A549 (cell line): ENCODE measurements around the gene C3orf20. TPM values are rescaled to one million over a fixed set of nuclear protein-coding genes. Genes with fewer than 3 reads are reported as not detected.

Experiments
- ATAC-seq, 2 experiments: fragments of 200-7000 bp in 1 of 2; fragments of >200 bp in 1 of 2; cut with Nextera tagmentation in 1 of 2; cut with Tn5 transposase in 1 of 2; 3 replicates each; pipeline versions ENCODE4 v1.8.0 to v1.9.1; 2018 to 2020; ENCODE audit warnings: mild to moderate bottlenecking in 1 of 2, moderate library complexity in 1 of 2
- CTCF ChIA-PET: fragments of 300-600 bp; sonication (Branson Sonifier 250); formaldehyde crosslinking; extraction: SDS; loops from one replicate; lab custom pipeline; 2021; ENCODE audit warnings: antibody characterized with exemption, inconsistent platforms; lab: Yijun Ruan, JAX
- POLR2A ChIA-PET: fragments of 350-600 bp; formaldehyde crosslinking; extraction: SDS; loops from one replicate; lab custom pipeline; 2021; ENCODE audit warnings: antibody characterized with exemption, inconsistent platforms; lab: Yijun Ruan, JAX
- DNase-seq, 2 experiments: peaks; one replicate each; pipeline versions ENCODE4 v3.0.0 to v3.0.0-alpha.2; 2011 to 2016; ENCODE audit warnings: low read depth in 1 of 2, low spot score in 1 of 2
- FAIRE-seq: peaks from 2 replicates; lab custom pipeline; 2011; peaks lifted over from hg19 to GRCh38; lab: Jason Lieb, UNC
- H3K27ac ChIP-seq, 2 experiments: fragments of >200 bp; sonication (Bioruptor Twin); formaldehyde crosslinking; 3 replicates each; pipeline ENCODE4 v1.5.1; 2016 to 2017
- H3K4me1 ChIP-seq: fragments of >200 bp; sonication (Bioruptor Twin); formaldehyde crosslinking; 3 replicates; pipeline ENCODE4 v1.6.1; 2016
- H3K4me2 ChIP-seq: fragments of >200 bp; sonication (Bioruptor Twin); formaldehyde crosslinking; 3 replicates; pipeline ENCODE4 v1.6.1; 2016
- H3K4me3 ChIP-seq: fragments of >200 bp; sonication (Bioruptor Twin); formaldehyde crosslinking; 3 replicates; pipeline ENCODE4 v1.5.1; 2016
- H3K9me3 ChIP-seq: fragments of >200 bp; sonication (Bioruptor Twin); formaldehyde crosslinking; 3 replicates; pipeline ENCODE4 v1.6.1; 2016
- BCL3 ChIP-seq: fragments of >200 bp; sonication (Bioruptor Twin); formaldehyde crosslinking; IDR thresholded peaks from 3 replicates; pipeline ENCODE4 v1.6.1; 2016
- BHLHE40 ChIP-seq: IDR thresholded peaks from 2 replicates; pipeline ENCODE4 v1.6.1; 2012; ENCODE audit warnings: low read depth, low read length, inconsistent platforms
- CBX8 ChIP-seq: fragments of 200-600 bp; sonication (generic); IDR thresholded peaks from 2 replicates; pipeline ENCODE4 v1.6.1; 2016
- EHF ChIP-seq: fragments of 250-450 bp; sonication (Bioruptor Pico); IDR thresholded peaks from 2 replicates; pipeline ENCODE4 v1.5.0; 2020; ENCODE audit warnings: mild to moderate bottlenecking
- ELK1 ChIP-seq: fragments of 150-350 bp; IDR thresholded peaks from 2 replicates; pipeline ENCODE4 v1.6.1; 2014; ENCODE audit warnings: low read depth, mild to moderate bottlenecking, low read length
- EP300 ChIP-seq, 2 experiments: fragments of >200 bp; sonication (Bioruptor Twin); formaldehyde crosslinking; IDR thresholded peaks; 2 replicates in 1 of 2; 3 replicates in 1 of 2; pipeline ENCODE4 v1.6.1; 2016 to 2017
- FOXS1 ChIP-seq: fragments of 250-450 bp; sonication (Bioruptor Pico); IDR thresholded peaks from 2 replicates; pipeline ENCODE4 v1.5.0; 2020; ENCODE audit warnings: mild to moderate bottlenecking, moderate library complexity
- HOXB13 ChIP-seq: fragments of 250-450 bp; sonication (Bioruptor Pico); IDR thresholded peaks from 2 replicates; pipeline ENCODE4 v1.5.0; 2020; ENCODE audit warnings: low read depth, mild to moderate bottlenecking, moderate library complexity
- KDM5A ChIP-seq: fragments of 200-600 bp; sonication (generic); IDR thresholded peaks from 2 replicates; pipeline ENCODE4 v1.6.1; 2016; ENCODE audit warnings: antibody characterized with exemption, mild to moderate bottlenecking
- MAX ChIP-seq: IDR thresholded peaks from 2 replicates; pipeline ENCODE4 v1.6.1; 2012
- RCOR1 ChIP-seq: fragments of 150-350 bp; IDR thresholded peaks from 2 replicates; pipeline ENCODE4 v1.6.1; 2014; ENCODE audit warnings: antibody characterized with exemption, low read length, low read depth
- SMC3 ChIP-seq: fragments of >200 bp; sonication (Bioruptor Twin); formaldehyde crosslinking; IDR thresholded peaks from 3 replicates; pipeline ENCODE4 v1.6.1; 2018; ENCODE audit warnings: inconsistent platforms
- WGBS: methylation state at CpG from one replicate; pipeline ENCODE4 v1.1.6; 2017; ENCODE audit errors: missing lambda C conversion rate; 5-methylcytosine and 5-hydroxymethylcytosine counted together
- polyA plus RNA-seq, 4 experiments: library from polyadenylated mRNA; depleted of rRNA in 3 of 4; stranded (reverse); fragments of >200 nt; fragmentation: RNase III in 1 of 4; extraction: RNeasy Plus Mini Kit Qiagen cat#74134 plus additional on column Dnase treatment in 1 of 4; gene quantifications; 2 replicates in 3 of 4; 3 replicates in 1 of 4; pipeline ENCODE4 v1.2.3, GENCODE V29; 2011 to 2017
- TF ChIP-seq, protein P1 (sequence below): fragments of 250-450 bp; sonication (Bioruptor Pico); IDR thresholded peaks from 2 replicates; pipeline ENCODE4 v1.5.0; 2021; ENCODE audit warnings: mild to moderate bottlenecking, moderate library complexity, borderline replicate concordance
- TF ChIP-seq, protein P2 (sequence below): fragments of 250-450 bp; sonication (Bioruptor Pico); IDR thresholded peaks from 2 replicates; pipeline ENCODE4 v1.5.0; 2020; ENCODE audit warnings: low read depth, mild to moderate bottlenecking, moderate library complexity

Gene C3orf20
- polyA plus RNA-seq, 2 of the 4 experiments (the other 2 are of a cell fraction) = 0.05 TPM; not detected in 1

GRCh38 chr3:14795996-14796395, 121.1 kb downstream of the C3orf20 start:
- Histone ChIP-seq H3K4me3 (no peak overlapping the region), H3K27ac (no peak overlapping the region), H3K4me2 (no peak overlapping the region), H3K9me3 (no peaks in the 10 kb centered on the region), H3K4me1 (no peaks in the 10 kb centered on the region)
- POLR2A ChIA-PET = no interaction called here
- FAIRE-seq (no peak), DNase-seq (no peak), ATAC-seq (no peak)
- WGBS = 59% methylated on average over 2 of the region's 2 CpGs
- no peak for TF ChIP-seq MAX
- TF ChIP-seq, protein P1, sequence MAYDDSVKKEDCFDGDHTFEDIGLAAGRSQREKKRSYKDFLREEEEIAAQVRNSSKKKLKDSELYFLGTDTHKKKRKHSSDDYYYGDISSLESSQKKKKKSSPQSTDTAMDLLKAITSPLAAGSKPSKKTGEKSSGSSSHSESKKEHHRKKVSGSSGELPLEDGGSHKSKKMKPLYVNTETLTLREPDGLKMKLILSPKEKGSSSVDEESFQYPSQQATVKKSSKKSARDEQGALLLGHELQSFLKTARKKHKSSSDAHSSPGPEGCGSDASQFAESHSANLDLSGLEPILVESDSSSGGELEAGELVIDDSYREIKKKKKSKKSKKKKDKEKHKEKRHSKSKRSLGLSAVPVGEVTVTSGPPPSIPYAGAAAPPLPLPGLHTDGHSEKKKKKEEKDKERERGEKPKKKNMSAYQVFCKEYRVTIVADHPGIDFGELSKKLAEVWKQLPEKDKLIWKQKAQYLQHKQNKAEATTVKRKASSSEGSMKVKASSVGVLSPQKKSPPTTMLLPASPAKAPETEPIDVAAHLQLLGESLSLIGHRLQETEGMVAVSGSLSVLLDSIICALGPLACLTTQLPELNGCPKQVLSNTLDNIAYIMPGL = no peak
- CTCF ChIA-PET = interaction anchor here (1.0 to 12.3 kb wide), 3 partner anchors 11 to 393 kb away, joined by 3 to 160 read pairs (median 3); partner anchors contain the start of gene SLC6A6

DNA sequence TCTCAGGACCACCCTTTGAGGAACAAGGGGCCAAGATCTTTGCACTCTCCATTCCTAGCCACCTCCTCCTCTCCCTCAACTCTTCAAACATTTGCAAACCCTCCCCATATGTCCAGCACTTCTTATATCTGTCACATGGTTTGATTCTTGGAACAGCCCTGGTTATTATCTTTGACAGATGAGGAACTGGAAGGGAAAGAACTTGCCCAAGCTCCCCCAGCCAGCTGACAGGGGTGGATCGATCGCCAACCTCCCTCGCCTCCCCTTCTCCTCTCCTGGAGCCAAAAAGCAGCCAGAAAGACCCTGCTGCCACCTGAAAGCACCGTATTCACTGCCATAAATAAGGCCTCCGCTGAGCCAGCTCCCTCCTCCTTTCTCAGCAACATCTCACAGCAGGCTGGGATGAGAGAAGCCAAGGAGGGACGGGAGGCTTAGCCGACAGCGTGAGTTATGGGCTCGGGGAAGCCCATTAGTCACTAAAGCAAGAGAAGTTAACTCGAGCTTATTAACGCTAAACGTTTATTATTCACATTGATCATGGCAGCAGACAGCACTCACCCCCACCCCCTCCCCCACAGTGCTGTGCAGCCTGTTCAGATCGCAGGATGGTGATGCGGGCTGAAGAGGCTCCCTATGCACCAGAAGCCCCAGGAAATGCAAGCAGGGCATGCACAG, 121.6 kb downstream of the C3orf20 start:
- no peaks in the 10 kb centered on the region for H3K4me1 ChIP-seq
- TF ChIP-seq FOXS1 (CRISPR knock-in tag) (no peak), CBX8 (no peak)
- TF ChIP-seq, all 56 proteins: peak for 0
- FAIRE-seq (no peak), ATAC-seq (no peak), DNase-seq (no peak)
- no peak overlapping the region for H3K27ac ChIP-seq
- CTCF ChIA-PET = interaction anchor here (1.0 to 12.3 kb wide), 3 partner anchors 10 to 394 kb away, joined by 3 to 160 read pairs (median 3); partner anchors contain the start of gene SLC6A6
- 62% methylated on average over 12 of the region's 14 CpGs for WGBS
- no peak overlapping the region for H3K4me2 ChIP-seq
- POLR2A ChIA-PET = no interaction called here
- no peaks in the 10 kb centered on the region for H3K9me3 ChIP-seq
- H3K4me3 ChIP-seq = no peak overlapping the region

DNA sequence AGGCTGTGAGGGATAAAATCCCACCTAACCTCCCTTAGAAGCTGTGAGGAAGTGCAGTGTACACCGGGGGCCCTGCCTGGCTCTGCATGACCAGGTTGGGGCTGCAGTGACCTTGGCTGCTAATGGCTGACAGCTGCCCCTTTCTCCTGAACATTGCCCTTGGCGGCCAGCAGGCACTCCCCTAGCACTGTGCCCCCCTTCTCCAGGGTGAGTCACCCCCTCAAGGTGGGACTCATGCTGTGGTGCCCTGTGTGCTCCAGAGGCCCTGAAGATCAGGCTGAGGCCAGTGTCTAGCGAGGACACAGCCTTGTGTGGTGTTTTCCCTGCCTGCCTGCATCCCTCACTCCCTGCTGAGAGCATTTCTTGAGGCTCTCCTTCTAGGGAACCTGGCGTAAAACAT, 122.8 kb downstream of the C3orf20 start:
- ChIA-PET CTCF (interaction anchor here (0.7 to 12.3 kb wide), 3 partner anchors 17 to 125 kb away, joined by 3 to 160 read pairs (median 3); no protein-coding TSS in a partner anchor), POLR2A (no interaction called here)
- TF ChIP-seq KDM5A (no peak), ELK1 (no peak), SMC3 (no peak), RCOR1 (no peak), HOXB13 (CRISPR knock-in tag) (no peak), BCL3 (no peak), EP300 (IDR thresholded peaks at IDR 0.05) (no peak), BHLHE40 (no peak), EHF (CRISPR knock-in tag) (no peak)
- TF ChIP-seq, protein P2, sequence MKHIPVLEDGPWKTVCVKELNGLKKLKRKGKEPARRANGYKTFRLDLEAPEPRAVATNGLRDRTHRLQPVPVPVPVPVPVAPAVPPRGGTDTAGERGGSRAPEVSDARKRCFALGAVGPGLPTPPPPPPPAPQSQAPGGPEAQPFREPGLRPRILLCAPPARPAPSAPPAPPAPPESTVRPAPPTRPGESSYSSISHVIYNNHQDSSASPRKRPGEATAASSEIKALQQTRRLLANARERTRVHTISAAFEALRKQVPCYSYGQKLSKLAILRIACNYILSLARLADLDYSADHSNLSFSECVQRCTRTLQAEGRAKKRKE (CRISPR knock-in tag) = no peak
- no peaks in the 10 kb centered on the region for H3K9me3 ChIP-seq
- no peak for FAIRE-seq
- WGBS = 31% methylated on average over 3 of the region's 4 CpGs
- no peak overlapping the region for H3K4me2 ChIP-seq
- no peak overlapping the region for H3K4me3 ChIP-seq
- H3K27ac ChIP-seq = no peak overlapping the region
- no peak for DNase-seq
- ATAC-seq = 0 out of 6 replicates have a peak, but pooled peaks of 1 of the 2 experiments have one; percentile 11
- H3K4me1 ChIP-seq = peaks cover 6% of the 10 kb centered on the region
